Spinal cord (tissue), 10 donors: ENCODE results near the gene ZNF492. TPM values are rescaled to one million over a fixed set of nuclear protein-coding genes. Genes with fewer than 3 reads are reported as not detected.

Source experiments
- DNase-seq, 6 donors: peaks; one replicate each; pipeline versions ENCODE4 v3.0.0 to v3.0.0-alpha.2; 2013 to 2015; ENCODE audit warnings: low spot score in 6 of 6, low read depth in 4 of 6
- H3K27ac ChIP-seq: one replicate; pipeline ENCODE4 v1.5.1; 2013; ENCODE audit warnings: low read depth, low read length, control low read depth
- H3K27me3 ChIP-seq: one replicate; pipeline ENCODE4 v1.6.1; 2013; ENCODE audit warnings: low read length; ENCODE audit not compliant: control insufficient read depth, insufficient read depth
- H3K36me3 ChIP-seq: one replicate; pipeline ENCODE4 v1.6.1; 2013; ENCODE audit warnings: low read length; ENCODE audit not compliant: control insufficient read depth, insufficient read depth
- H3K4me1 ChIP-seq: one replicate; pipeline ENCODE4 v1.6.1; 2013; ENCODE audit warnings: low read length; ENCODE audit not compliant: control insufficient read depth, insufficient read depth
- H3K4me3 ChIP-seq: one replicate; pipeline ENCODE4 v1.5.1; 2013; ENCODE audit warnings: low read depth, low read length, control low read depth
- H3K9me3 ChIP-seq: one replicate; pipeline ENCODE4 v1.6.1; 2013; ENCODE audit warnings: low read length; ENCODE audit not compliant: control insufficient read depth, insufficient read depth
- WGBS: methylation state at CpG from one replicate; pipeline ENCODE4 v1.1.5; 2013; ENCODE audit warnings: missing lambda C conversion rate; ENCODE audit not compliant: insufficient coverage; 5-methylcytosine and 5-hydroxymethylcytosine counted together
- polyA plus RNA-seq, 2 donors: library from polyadenylated mRNA; unstranded; fragments of 120-200 nt; gene quantifications; one replicate each; pipeline ENCODE4 v1.2.1, GENCODE V29; 2013; ENCODE audit not compliant: insufficient read length in 2 of 2
- total RNA-seq, 2 donors: library from RNA; depleted of rRNA in 1 of 2; stranded (reverse); fragments of 120-200 nt in 1 of 2; fragments of >200 nt in 1 of 2; gene quantifications; one replicate each; pipeline versions ENCODE4 v1.2.3 to v1.2.4, GENCODE V29; 2013 to 2014
- donor health status: healthy.

ZNF492 gene
- total and polyA plus RNA-seq, 4 donors = 1.0 to 1.8 (median 1.5) TPM

DNA sequence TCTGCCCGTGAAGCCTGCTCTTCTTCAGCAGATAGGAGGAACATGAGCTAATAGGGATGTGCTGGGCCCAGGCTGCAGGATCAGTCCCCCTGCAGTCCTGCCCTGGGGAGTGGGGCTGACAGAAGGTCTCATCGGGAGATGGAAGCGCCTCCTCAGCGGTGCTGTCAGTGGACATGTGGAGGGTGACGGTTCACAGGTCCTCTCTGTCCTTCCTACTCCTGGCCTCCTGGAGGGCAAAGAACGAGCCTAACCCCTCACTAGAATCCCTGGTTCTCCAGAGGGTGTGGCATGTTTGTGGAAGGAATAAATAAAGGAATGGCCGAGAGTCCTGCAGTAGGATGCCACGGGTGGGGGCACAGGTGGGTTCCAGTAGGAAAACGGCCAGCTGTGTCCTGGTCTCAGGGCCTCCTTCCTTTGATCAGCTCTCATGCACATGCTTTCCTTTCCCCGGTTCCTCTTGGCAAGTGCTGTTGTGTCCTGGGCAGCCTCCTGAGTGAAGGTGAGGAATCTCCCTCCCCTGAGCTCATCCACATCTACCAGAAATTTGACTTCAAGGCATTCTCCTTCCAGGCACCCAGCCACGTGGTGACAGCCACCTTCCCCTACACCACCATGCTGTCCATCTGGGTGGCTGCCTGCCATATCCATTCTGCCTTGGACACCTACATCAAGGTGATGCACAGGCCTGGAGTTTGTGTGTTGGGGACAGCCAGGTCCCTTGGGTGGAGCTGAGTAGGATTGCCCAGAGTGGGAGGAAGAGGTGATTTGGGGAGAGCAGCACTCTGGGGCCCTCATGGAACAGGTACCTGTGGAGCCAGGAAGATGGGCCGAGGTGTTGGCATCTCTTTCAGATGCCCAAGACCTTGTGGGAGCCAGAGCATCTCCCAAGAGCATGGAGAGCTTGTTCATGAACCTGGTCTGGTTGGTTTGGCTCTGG is 28.6 kb upstream of the ZNF492 start:
- Histone ChIP-seq H3K27ac (no peak overlapping the region), H3K4me3 (no peak overlapping the region), H3K9me3 (peaks cover 4% of the 10 kb centered on the region), H3K27me3 (no peaks in the 10 kb centered on the region), H3K36me3 (no peaks in the 10 kb centered on the region), H3K4me1 (no peaks in the 10 kb centered on the region)
- DNase-seq = no peak
- WGBS = 68% methylated on average over 2 of the region's 12 CpGs

DNA sequence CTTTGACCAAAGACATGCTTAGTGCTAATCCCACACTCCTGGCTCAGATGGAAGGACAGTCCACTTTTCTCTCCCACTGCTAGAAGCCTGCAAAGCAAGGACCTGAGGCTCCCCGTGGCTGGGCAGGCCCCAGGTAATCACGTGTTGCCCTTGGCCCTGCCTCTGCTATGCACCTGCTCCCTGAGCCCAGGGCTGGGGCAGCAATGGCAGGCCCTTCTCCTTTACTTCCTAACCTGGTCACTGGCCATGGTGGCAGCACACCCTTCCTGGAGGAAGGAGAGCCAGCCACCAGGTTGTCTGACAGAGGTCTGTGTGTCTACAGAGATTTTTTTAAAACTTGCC is 27.9 kb upstream of the ZNF492 start:
- Histone ChIP-seq H3K36me3 (no peaks in the 10 kb centered on the region), H3K27ac (no peak overlapping the region), H3K4me1 (no peaks in the 10 kb centered on the region), H3K27me3 (no peaks in the 10 kb centered on the region), H3K9me3 (peaks cover 4% of the 10 kb centered on the region), H3K4me3 (no peak overlapping the region)
- DNase-seq = no peak
- 81% methylated on average over 2 of the region's 2 CpGs for WGBS

DNA sequence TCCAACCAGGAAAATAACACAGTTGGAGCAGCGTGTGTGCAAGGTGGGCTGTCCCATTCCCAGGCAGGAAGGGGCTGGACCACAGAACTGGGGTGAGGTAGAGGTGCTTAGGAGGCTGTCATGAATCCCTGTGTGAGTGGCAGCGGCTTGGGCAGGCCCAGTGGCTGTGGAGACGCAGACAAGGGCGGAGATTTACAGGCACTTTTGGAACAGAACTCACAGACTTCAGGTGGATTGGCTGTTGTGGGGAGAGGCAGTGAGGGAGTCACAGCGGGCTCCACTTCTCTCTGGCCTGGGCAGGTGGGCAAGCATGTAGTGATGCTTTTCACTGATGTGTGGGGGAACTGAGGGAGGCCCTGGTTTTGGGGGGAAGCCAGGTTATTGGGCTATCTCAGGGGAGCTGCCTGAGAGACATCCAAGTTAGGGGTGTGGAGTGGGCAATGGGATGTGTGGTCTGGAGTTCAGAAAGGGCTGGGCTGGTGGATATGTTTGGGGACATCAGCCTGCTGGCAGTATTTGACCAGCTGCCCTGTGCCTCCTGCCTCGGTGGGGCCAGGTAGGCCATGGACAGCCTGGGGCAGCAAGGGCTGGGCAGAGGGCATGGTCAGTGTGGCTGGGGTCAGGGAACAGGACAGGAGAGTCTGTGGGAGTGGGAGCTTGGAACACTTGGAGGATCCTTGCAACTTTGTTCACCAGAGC is 27.0 kb upstream of the ZNF492 start:
- WGBS = 79% methylated on average over 6 of the region's 6 CpGs
- H3K36me3 ChIP-seq = no peaks in the 10 kb centered on the region
- no peak for DNase-seq
- H3K27ac ChIP-seq = no peak overlapping the region
- no peak overlapping the region for H3K4me3 ChIP-seq
- H3K4me1 ChIP-seq = no peaks in the 10 kb centered on the region
- H3K9me3 ChIP-seq = peaks cover 4% of the 10 kb centered on the region
- no peaks in the 10 kb centered on the region for H3K27me3 ChIP-seq

- H3K9me3 ChIP-seq = peaks cover 4% of the 10 kb centered on the region
- 65% methylated on average over 18 of the region's 18 CpGs for WGBS
- H3K4me1 ChIP-seq = no peaks in the 10 kb centered on the region
- no peaks in the 10 kb centered on the region for H3K36me3 ChIP-seq
- H3K27me3 ChIP-seq = no peaks in the 10 kb centered on the region
- no peak overlapping the region for H3K4me3 ChIP-seq
- no peak for DNase-seq
- H3K27ac ChIP-seq = no peak overlapping the region
These were observed 26.3 kb upstream of the ZNF492 start for GRCh38 chr19:22607653-22608430.

- H3K4me3 ChIP-seq = no peak overlapping the region
- no peaks in the 10 kb centered on the region for H3K27me3 ChIP-seq
- H3K27ac ChIP-seq = no peak overlapping the region
- WGBS = 76% methylated on average over 6 of the region's 7 CpGs
- no peaks in the 10 kb centered on the region for H3K36me3 ChIP-seq
- H3K4me1 ChIP-seq = no peaks in the 10 kb centered on the region
- H3K9me3 ChIP-seq = peaks cover 4% of the 10 kb centered on the region
- DNase-seq = no peak
These were observed 25.7 kb upstream of the ZNF492 start for GRCh38 chr19:22608441-22608840.

GRCh38 chr19:22609630-22610029 is 24.5 kb upstream of the ZNF492 start:
- Histone ChIP-seq H3K9me3 (peaks cover 4% of the 10 kb centered on the region), H3K4me1 (no peaks in the 10 kb centered on the region), H3K27me3 (no peaks in the 10 kb centered on the region), H3K36me3 (no peaks in the 10 kb centered on the region), H3K27ac (no peak overlapping the region), H3K4me3 (no peak overlapping the region)
- no peak for DNase-seq
- WGBS = 81% methylated on average over 4 of the region's 4 CpGs

DNA sequence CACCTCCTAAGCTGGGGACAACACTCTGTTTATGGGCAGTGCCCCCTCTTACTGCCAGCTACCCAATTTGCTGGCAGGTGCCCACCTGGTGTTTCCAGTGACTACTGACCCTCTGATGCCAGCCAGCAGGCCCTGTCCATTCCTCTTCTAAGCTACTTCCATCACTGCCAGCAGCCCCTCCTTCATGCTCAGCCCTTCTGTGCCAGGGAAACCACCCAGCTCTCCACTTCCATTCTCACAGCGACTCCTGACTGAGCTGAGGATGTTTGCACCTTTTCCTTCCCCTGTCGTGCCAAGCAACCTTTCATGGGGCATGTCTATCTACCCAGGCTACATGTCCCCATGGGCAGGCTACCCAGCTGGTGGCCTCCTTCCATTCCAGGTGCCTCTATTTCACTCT is 24.0 kb upstream of the ZNF492 start:
- H3K4me3 ChIP-seq = no peak overlapping the region
- no peaks in the 10 kb centered on the region for H3K27me3 ChIP-seq
- no peaks in the 10 kb centered on the region for H3K4me1 ChIP-seq
- WGBS = 78% methylated on average over 1 of the region's 2 CpGs
- H3K9me3 ChIP-seq = peaks cover 4% of the 10 kb centered on the region
- H3K36me3 ChIP-seq = no peaks in the 10 kb centered on the region
- DNase-seq = no peak
- H3K27ac ChIP-seq = no peak overlapping the region

GRCh38 chr19:22612316-22612715 is 21.8 kb upstream of the ZNF492 start:
- WGBS = 33% methylated on average over 1 of the region's 1 CpG
- DNase-seq = no peak
- no peaks in the 10 kb centered on the region for H3K4me1 ChIP-seq
- no peak overlapping the region for H3K4me3 ChIP-seq
- H3K27me3 ChIP-seq = no peaks in the 10 kb centered on the region
- H3K9me3 ChIP-seq = peaks cover 2% of the 10 kb centered on the region
- H3K36me3 ChIP-seq = no peaks in the 10 kb centered on the region
- H3K27ac ChIP-seq = no peak overlapping the region

- DNase-seq = no peak
- Histone ChIP-seq H3K4me3 (no peak overlapping the region), H3K9me3 (peaks cover 1% of the 10 kb centered on the region), H3K27ac (no peak overlapping the region), H3K4me1 (no peaks in the 10 kb centered on the region), H3K27me3 (no peaks in the 10 kb centered on the region), H3K36me3 (no peaks in the 10 kb centered on the region)
- 90% methylated on average over 12 of the region's 12 CpGs for WGBS
These were observed 17.5 kb upstream of the ZNF492 start for GRCh38 chr19:22616659-22617058.
